Measurements from ENCODE around the gene HSD11B1L.

GRCh38 chr19:5663904-5664303 lies 16.9 kb upstream of the HSD11B1L start:
- TF ChIP-seq CTCF (IDR thresholded peaks at IDR 0.05) (no peak), POLR2A (IDR thresholded peaks at IDR 0.05) (no peak)

Data from body of pancreas (tissue), 4 donors.